ENCODE data around the gene AKR1D1. TPM values are rescaled to one million over a fixed set of nuclear protein-coding genes. Genes with fewer than 3 reads are reported as not detected.
"Not testable (repeated sequence)": the region's sequence is repeated elsewhere in the genome, so short reads cannot be mapped to it uniquely, and the experiment has no call there.

AKR1D1 gene
- total RNA-seq, 4 donors from 2014 or later = 0.39 TPM; not detected in 3

DNA sequence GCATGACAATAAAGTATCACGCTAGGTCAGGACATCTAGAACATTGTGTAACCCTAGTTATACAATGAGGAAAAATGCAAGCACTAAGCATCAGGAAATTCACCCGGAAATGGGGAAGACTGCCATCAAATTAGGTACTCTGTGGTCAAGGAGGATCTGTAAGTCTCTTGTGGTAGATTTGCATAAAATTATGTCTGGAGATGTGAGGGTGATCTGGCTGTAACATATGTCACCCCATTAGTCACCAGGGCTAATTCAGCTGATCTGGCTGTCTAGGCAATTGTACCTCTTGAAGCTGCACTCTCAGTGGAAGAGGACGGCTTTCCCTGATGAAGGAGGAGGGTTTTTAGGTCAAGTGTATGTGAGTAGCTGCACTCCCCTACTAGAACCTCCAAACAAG lies 14.8 kb downstream of the AKR1D1 start:
- 84% methylated on average over 3 of the region's 3 CpGs for WGBS
- TF ChIP-seq EP300 (IDR thresholded peaks at IDR 0.05) (no peak), POLR2A (IDR thresholded peaks at IDR 0.05) (no peak), POLR2AphosphoS5 (IDR thresholded peaks at IDR 0.05) (no peak)
- TF ChIP-seq, protein P1, sequence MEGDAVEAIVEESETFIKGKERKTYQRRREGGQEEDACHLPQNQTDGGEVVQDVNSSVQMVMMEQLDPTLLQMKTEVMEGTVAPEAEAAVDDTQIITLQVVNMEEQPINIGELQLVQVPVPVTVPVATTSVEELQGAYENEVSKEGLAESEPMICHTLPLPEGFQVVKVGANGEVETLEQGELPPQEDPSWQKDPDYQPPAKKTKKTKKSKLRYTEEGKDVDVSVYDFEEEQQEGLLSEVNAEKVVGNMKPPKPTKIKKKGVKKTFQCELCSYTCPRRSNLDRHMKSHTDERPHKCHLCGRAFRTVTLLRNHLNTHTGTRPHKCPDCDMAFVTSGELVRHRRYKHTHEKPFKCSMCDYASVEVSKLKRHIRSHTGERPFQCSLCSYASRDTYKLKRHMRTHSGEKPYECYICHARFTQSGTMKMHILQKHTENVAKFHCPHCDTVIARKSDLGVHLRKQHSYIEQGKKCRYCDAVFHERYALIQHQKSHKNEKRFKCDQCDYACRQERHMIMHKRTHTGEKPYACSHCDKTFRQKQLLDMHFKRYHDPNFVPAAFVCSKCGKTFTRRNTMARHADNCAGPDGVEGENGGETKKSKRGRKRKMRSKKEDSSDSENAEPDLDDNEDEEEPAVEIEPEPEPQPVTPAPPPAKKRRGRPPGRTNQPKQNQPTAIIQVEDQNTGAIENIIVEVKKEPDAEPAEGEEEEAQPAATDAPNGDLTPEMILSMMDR (IDR thresholded peaks at IDR 0.05) = no peak
- Histone ChIP-seq H3K4me3 (no peak overlapping the region), H3K9me3 (no peaks in the 10 kb centered on the region), H3K36me3 (no peaks in the 10 kb centered on the region), H3K27me3 (no peaks in the 10 kb centered on the region), H3K27ac (no peak overlapping the region), H3K4me1 (no peaks in the 10 kb centered on the region)
- DNase-seq (ENCODE audit: low spot score in 2 of 2) = no peak

DNA sequence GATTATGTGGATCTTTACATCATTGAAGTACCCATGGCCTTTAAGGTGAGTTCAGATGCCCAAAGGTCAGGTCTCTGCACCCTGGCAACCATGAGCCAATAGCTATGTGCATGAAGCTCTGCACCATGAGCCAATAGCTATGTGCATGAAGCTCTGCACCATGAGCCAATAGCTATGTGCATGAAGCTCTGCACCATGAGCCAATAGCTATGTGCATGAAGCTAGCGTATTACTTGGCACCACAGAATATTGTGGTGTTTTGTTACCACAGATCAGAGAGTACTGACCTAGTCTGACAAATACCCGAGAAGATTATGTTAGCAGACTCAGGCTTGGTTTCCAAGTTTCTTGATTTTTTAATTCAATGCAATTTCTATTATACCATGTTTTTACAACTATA lies 15.6 kb downstream of the AKR1D1 start:
- H3K27me3 ChIP-seq; H3K4me1 ChIP-seq; H3K9me3 ChIP-seq; H3K36me3 ChIP-seq; DNase-seq (ENCODE audit: low spot score in 2 of 2); H3K4me3 ChIP-seq; H3K27ac ChIP-seq: not testable (repeated sequence)
- 87% methylated on average over 2 of the region's 2 CpGs for WGBS

DNA sequence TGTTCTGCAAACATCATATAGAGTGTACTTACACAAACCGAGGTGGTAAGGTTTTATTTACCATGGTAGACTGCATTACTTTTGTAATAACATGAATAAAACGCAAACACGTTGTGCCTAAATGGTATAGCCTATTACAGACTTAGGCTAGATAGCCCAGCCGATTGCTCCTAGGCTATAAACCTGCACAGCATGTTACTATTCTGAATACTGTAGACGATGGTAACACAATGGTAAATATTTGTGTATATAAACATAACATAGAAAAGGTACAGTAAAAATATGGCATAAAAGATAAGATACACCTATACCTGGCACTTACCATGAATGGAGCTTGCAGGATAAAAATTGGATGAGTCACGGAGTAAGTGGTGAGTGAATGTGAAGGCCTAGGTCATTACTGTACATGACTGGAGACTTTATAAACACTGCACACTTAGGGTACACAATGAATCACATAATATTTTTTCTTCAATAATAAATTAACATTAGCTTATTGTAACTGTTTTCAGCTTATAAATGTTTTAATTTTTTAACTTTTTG lies 16.3 kb downstream of the AKR1D1 start:
- Histone ChIP-seq H3K36me3 (no peaks in the 10 kb centered on the region), H3K27me3 (no peaks in the 10 kb centered on the region), H3K9me3 (no peaks in the 10 kb centered on the region), H3K4me1 (no peaks in the 10 kb centered on the region), H3K27ac (no peak overlapping the region), H3K4me3 (no peak overlapping the region)
- no peak for TF ChIP-seq POLR2AphosphoS5 (IDR thresholded peaks at IDR 0.05)
- DNase-seq (ENCODE audit: low spot score in 2 of 2) = no peak
- 92% methylated on average over 6 of the region's 6 CpGs for WGBS

DNA sequence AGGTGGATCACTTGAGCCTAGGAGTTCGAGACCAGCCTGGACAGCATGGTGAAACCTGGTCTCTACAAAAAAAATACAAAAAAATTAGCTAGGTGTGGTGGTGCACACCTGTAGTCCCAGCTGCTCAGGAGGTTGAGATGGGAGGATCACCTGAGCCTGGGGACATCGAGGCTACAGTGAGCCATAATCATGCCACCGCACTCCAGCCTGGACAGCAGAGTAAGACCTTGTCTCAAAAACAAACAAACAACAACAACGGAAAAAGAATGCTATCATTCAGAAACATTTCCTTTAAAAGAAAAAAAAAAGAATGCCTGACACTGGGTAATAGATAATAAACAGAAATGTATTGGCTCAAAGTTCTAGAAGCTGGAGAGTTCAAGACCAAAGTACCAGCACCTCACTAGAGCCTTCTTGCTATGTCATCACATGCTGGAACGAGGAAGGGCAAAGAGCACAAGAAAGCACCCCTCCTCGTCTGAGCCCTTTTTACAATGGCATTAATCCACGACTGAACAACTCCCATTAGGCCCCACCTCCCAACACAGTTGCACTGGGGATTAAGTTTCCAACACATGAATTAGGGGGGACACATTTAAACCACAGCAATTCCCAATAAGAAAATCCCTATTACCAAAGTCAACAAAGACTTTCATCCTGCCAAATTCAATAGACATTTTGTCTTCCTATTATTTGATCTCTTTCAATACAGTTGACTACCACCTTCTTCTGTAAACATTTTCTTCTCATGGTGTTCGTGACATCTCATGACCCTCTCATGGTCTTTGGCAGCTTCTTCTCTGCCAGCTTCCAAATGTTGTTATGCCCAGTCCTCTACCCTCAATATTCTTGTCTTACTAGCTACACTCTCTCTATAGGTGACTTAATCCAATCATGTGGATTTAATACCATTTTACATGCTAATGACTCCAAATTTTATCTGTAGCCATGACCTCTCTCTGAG lies 20.0 kb downstream of the AKR1D1 start:
- no peak overlapping the region for H3K4me3 ChIP-seq
- H3K27me3 ChIP-seq = no peaks in the 10 kb centered on the region
- no peaks in the 10 kb centered on the region for H3K9me3 ChIP-seq
- DNase-seq (ENCODE audit: low spot score in 2 of 2) = no peak
- no peak overlapping the region for H3K27ac ChIP-seq
- no peaks in the 10 kb centered on the region for H3K36me3 ChIP-seq
- no peaks in the 10 kb centered on the region for H3K4me1 ChIP-seq
- TF ChIP-seq, protein P1 (IDR thresholded peaks at IDR 0.05) = no peak
- no peak for TF ChIP-seq EP300 (IDR thresholded peaks at IDR 0.05)
- TF ChIP-seq POLR2AphosphoS5 (IDR thresholded peaks at IDR 0.05) = no peak
- TF ChIP-seq POLR2A (IDR thresholded peaks at IDR 0.05) = no peak
- WGBS = 83% methylated on average over 8 of the region's 8 CpGs

DNA sequence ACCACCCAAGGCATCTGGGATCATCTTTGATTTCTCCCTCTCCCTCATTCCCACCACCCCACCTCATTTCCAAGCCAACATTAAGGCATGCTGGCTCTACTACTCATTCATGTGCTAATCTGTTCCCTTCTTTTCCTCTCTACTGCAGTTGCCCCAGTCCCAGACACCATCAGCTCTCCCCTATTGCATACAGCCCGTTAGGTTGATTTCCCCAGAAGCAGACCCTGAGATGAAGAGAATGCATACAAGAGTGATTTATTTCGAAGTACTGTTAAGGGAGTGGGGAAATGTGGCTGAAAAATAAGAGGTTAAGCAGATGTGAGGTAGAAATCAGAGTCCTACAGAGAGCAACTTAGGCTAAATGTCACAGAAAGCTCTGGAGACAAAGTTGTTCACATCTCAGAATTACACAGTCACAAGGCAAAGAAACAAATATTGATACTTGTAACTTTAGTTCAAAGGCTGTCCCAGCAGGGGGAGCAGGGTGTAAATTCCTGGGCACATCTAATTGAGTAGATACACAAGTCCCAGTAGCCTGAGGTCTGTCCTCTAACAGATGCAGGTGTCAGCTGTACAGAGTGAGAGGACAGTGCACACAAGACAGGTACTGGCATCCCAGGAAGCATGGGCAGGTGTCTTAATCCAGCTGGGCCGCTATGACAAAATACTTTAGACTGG lies 20.9 kb downstream of the AKR1D1 start:
- H3K36me3 ChIP-seq = no peaks in the 10 kb centered on the region
- WGBS = 71% methylated on average over 3 of the region's 3 CpGs
- no peak overlapping the region for H3K27ac ChIP-seq
- TF ChIP-seq POLR2AphosphoS5 (IDR thresholded peaks at IDR 0.05) (no peak), EP300 (IDR thresholded peaks at IDR 0.05) (no peak), POLR2A (IDR thresholded peaks at IDR 0.05) (no peak)
- TF ChIP-seq, protein P1 (IDR thresholded peaks at IDR 0.05) = no peak
- H3K27me3 ChIP-seq = no peaks in the 10 kb centered on the region
- no peak overlapping the region for H3K4me3 ChIP-seq
- DNase-seq (ENCODE audit: low spot score in 2 of 2) = no peak
- H3K9me3 ChIP-seq = no peaks in the 10 kb centered on the region
- no peaks in the 10 kb centered on the region for H3K4me1 ChIP-seq

DNA sequence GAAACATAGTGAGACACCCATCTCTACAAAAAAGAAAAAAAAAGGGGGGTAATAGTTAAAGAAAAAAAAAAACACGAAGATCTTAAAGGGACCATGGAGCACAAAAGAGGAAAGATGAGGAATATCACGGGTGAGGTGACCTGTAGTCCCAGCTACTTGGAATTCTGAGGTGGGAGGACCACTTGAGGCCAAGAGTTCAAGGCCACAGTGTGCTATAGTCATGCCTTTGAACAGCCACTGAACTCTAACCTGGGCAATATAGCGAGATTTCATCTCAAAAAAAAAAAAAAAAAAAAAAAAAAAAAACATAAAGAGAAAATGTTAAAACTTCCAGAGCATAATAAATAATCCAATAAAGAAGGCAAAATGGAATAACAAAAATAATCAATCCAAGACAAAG lies 23.6 kb downstream of the AKR1D1 start:
- Histone ChIP-seq H3K27ac (no peak overlapping the region), H3K4me3 (no peak overlapping the region), H3K36me3 (no peaks in the 10 kb centered on the region), H3K27me3 (no peaks in the 10 kb centered on the region), H3K4me1 (no peaks in the 10 kb centered on the region), H3K9me3 (no peaks in the 10 kb centered on the region)
- 73% methylated on average over 3 of the region's 3 CpGs for WGBS
- no peak for DNase-seq (ENCODE audit: low spot score in 2 of 2)
- no peak for TF ChIP-seq POLR2AphosphoS5 (IDR thresholded peaks at IDR 0.05)
- TF ChIP-seq, protein P1 (IDR thresholded peaks at IDR 0.05) = no peak
- TF ChIP-seq POLR2A (IDR thresholded peaks at IDR 0.05) = no peak
- TF ChIP-seq EP300 (IDR thresholded peaks at IDR 0.05) = no peak
